ENCODE data around the gene WNT3A. TPM values are rescaled to one million over a fixed set of nuclear protein-coding genes. Genes with fewer than 3 reads are reported as not detected.

The WNT3A gene
- total RNA-seq, 6 donors from 2014 or later = 1.0 to 19.6 (median 6.4) TPM

GRCh38 chr1:228034954-228035837, 28.4 kb downstream of the WNT3A start:
- peaks cover 3 to 13% (median 10%) of the 10 kb centered on the region in 4 donors for H3K4me1 ChIP-seq
- H3K27ac ChIP-seq = no peak overlapping the region
- WGBS, 2 donors = 75 to 85% methylated on average over 15 to 16 of the region's 16 CpGs
- DNase-seq = no peak
- no peak for ATAC-seq (ENCODE audit: low FRiP score in 2 of 2)
- no peak for TF ChIP-seq POLR2AphosphoS5 (IDR thresholded peaks at IDR 0.05)
- TF ChIP-seq, protein P1, sequence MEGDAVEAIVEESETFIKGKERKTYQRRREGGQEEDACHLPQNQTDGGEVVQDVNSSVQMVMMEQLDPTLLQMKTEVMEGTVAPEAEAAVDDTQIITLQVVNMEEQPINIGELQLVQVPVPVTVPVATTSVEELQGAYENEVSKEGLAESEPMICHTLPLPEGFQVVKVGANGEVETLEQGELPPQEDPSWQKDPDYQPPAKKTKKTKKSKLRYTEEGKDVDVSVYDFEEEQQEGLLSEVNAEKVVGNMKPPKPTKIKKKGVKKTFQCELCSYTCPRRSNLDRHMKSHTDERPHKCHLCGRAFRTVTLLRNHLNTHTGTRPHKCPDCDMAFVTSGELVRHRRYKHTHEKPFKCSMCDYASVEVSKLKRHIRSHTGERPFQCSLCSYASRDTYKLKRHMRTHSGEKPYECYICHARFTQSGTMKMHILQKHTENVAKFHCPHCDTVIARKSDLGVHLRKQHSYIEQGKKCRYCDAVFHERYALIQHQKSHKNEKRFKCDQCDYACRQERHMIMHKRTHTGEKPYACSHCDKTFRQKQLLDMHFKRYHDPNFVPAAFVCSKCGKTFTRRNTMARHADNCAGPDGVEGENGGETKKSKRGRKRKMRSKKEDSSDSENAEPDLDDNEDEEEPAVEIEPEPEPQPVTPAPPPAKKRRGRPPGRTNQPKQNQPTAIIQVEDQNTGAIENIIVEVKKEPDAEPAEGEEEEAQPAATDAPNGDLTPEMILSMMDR (IDR thresholded peaks at IDR 0.05) = no peak
- TF ChIP-seq POLR2A (IDR thresholded peaks at IDR 0.05) = no peak
- TF ChIP-seq EP300 (IDR thresholded peaks at IDR 0.05) = no peak
- H3K4me3 ChIP-seq = no peak overlapping the region
- H3K9me3 ChIP-seq = peaks cover 0 to 5% (median 0%) of the 10 kb centered on the region in 4 donors
- peaks cover 0 to 13% (median 7%) of the 10 kb centered on the region in 4 donors for H3K27me3 ChIP-seq
- H3K36me3 ChIP-seq = no peaks in the 10 kb centered on the region

- DNase-seq (peak in 1 of 2 donors; percentile 18), ATAC-seq (ENCODE audit: low FRiP score in 2 of 2) (no peak)
- H3K9me3 ChIP-seq = peaks cover 0 to 5% (median 0%) of the 10 kb centered on the region in 4 donors
- H3K4me3 ChIP-seq = no peak overlapping the region
- H3K36me3 ChIP-seq = no peaks in the 10 kb centered on the region
- 81 to 85% methylated on average over 4 to 5 of the region's 5 CpGs for WGBS, 2 donors
- TF ChIP-seq EP300 (IDR thresholded peaks at IDR 0.05) (no peak), POLR2A (IDR thresholded peaks at IDR 0.05) (no peak), POLR2AphosphoS5 (IDR thresholded peaks at IDR 0.05) (no peak)
- TF ChIP-seq, protein P1 (IDR thresholded peaks at IDR 0.05) = no peak
- H3K4me1 ChIP-seq = peaks cover 3 to 13% (median 10%) of the 10 kb centered on the region in 4 donors
- H3K27ac ChIP-seq = no peak overlapping the region
- H3K27me3 ChIP-seq = peaks cover 0 to 13% (median 7%) of the 10 kb centered on the region in 4 donors
These were observed 29.0 kb downstream of the WNT3A start for GRCh38 chr1:228035844-228036243.

DNA sequence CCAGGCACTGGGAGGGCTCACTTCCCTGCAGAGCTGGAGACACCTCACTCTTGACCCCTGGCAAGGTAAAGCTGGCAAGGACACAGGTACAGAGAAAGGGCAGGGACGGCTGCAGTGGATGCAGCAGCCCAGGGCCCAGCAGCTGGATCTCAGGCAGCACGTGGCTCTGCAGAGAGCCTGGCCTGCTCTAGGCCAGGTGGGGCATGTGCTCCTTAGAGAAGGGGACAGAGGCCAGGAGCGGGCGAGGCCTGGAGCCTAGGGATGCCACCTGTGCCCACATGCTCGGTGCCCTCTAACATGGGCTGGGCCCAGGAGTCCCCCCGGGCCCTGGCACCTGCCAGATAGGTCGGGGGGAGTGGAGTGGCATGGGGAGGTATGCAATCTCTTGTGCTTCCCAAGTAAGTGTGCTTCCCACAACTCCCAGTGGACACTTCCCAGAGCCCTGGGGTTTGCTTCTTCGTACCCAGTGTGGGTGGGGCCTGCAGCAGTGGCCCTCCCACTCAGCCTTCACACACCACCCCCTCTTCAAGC, 30.0 kb downstream of the WNT3A start:
- H3K36me3 ChIP-seq = no peaks in the 10 kb centered on the region
- TF ChIP-seq EP300 (IDR thresholded peaks at IDR 0.05) = no peak
- TF ChIP-seq POLR2AphosphoS5 (IDR thresholded peaks at IDR 0.05) = no peak
- TF ChIP-seq POLR2A (IDR thresholded peaks at IDR 0.05) = no peak
- TF ChIP-seq, protein P1 (IDR thresholded peaks at IDR 0.05) = no peak
- ATAC-seq (ENCODE audit: low FRiP score in 2 of 2) (peak in 1 of 2 donors; percentile 20), DNase-seq (peak in 1 of 2 donors; percentile 19)
- H3K27me3 ChIP-seq = peaks cover 0 to 13% (median 7%) of the 10 kb centered on the region in 4 donors
- H3K27ac ChIP-seq = no peak overlapping the region
- peaks cover 0 to 5% (median 0%) of the 10 kb centered on the region in 4 donors for H3K9me3 ChIP-seq
- 86 to 100% methylated on average over 3 to 8 of the region's 8 CpGs for WGBS, 2 donors
- H3K4me1 ChIP-seq = peaks cover 3 to 13% (median 10%) of the 10 kb centered on the region in 4 donors
- H3K4me3 ChIP-seq = no peak overlapping the region

- 0 to 9% methylated on average over 1 to 45 of the region's 80 CpGs for WGBS, 2 donors
- DNase-seq = peak; percentile 48 to 87
- peaks cover 0 to 13% (median 7%) of the 10 kb centered on the region in 4 donors for H3K27me3 ChIP-seq
These were observed 30.9 kb downstream of the WNT3A start for GRCh38 chr1:228037401-228038386.

More at GRCh38 chr1:228037401-228038386, 30.9 kb downstream of the WNT3A start:
- Histone ChIP-seq H3K36me3 (no peaks in the 10 kb centered on the region), H3K27ac (peak overlapping the region in 1 of 4 donors; percentile 38), H3K4me1 (peaks cover 3 to 13% (median 10%) of the 10 kb centered on the region in 4 donors), H3K4me3 (peak overlapping the region in 3 of 4 donors; percentile 24 to 36 (median 30)), H3K9me3 (peaks cover 0 to 5% (median 0%) of the 10 kb centered on the region in 4 donors)
- TF ChIP-seq, protein P1 (IDR thresholded peaks at IDR 0.05) = no peak
- TF ChIP-seq POLR2AphosphoS5 (IDR thresholded peaks at IDR 0.05) (no peak), EP300 (IDR thresholded peaks at IDR 0.05) (no peak)
- peak; percentile 6 to 61 for ATAC-seq (ENCODE audit: low FRiP score in 2 of 2)

Data from upper lobe of left lung (tissue), 6 donors.